DMS79 (cell line): Measurements from ENCODE around the gene APOL6.
"Not testable (repeated sequence)": the region's sequence is repeated elsewhere in the genome, so short reads cannot be mapped to it uniquely, and the experiment has no call there.

Experiments
- DNase-seq: peaks from one replicate; lab custom pipeline; 2025; lab: John Stamatoyannopoulos, UW

Gene APOL6

GRCh38 chr22:35637254-35637653, 11.0 kb upstream of the APOL6 start:
- DNase-seq, result no peak

- DNase-seq, result no peak
Measured at GRCh38 chr22:35638001-35638400, 10.2 kb upstream of the APOL6 start.

DNA sequence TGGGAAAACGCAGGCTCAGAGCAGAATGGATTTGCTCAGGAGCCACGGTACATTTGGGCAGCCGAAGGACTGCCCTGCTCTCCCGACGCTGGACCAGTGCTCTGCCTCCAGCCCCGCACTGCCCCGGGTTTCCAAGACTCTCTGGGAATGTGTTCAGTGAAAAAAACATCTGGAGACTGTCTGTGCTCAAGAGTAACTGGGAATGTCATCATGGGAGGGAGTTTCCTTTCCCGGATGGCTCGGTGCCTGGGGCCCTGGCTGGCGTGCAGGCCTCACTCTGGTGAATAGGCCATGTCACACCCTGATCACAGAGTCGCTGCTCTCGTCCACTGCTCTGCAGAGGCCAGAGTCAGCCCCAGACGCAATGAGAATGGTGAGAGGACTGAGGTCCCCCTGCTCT, 9.8 kb upstream of the APOL6 start:
- no peak for DNase-seq

DNA sequence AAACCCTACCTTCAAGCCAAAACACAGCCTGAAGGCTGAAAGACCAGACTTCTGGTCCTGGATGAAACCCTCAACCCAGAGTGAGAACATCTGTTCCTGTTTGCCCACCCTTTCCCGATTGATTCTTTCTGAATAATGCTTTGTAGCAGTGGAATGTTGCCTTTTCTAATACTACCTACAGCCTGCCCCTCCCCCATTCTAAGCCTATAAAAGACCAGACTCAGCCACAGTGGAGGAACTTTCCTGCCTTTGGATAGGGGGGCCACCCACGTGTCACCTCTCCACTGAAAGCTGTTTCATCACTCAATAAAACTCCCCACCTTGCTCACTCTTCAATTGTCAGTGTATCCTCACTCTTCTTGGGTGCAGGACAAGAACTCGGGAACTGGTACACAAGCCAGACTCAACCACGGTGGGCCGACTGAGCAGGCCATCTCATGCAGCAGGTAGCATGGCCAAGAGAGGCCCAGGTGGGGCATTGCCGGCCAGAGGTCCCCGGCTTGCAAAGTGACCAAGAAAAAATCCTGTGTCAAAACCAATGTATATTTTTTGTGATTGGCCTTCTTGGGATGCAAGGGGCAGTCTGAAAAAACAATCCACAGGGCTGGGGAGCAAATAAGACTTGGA, 6.6 kb upstream of the APOL6 start:
- no peak for DNase-seq

GRCh38 chr22:35642305-35642741, 5.9 kb upstream of the APOL6 start:
- no peak for DNase-seq

- no peak for DNase-seq
Measured at GRCh38 chr22:35643991-35644390, 4.3 kb upstream of the APOL6 start.

GRCh38 chr22:35645646-35646045, 2.6 kb upstream of the APOL6 start:
- no peak for DNase-seq

- DNase-seq, result no peak
Measured at GRCh38 chr22:35649026-35649553, 844 bp downstream of the APOL6 start.

DNA sequence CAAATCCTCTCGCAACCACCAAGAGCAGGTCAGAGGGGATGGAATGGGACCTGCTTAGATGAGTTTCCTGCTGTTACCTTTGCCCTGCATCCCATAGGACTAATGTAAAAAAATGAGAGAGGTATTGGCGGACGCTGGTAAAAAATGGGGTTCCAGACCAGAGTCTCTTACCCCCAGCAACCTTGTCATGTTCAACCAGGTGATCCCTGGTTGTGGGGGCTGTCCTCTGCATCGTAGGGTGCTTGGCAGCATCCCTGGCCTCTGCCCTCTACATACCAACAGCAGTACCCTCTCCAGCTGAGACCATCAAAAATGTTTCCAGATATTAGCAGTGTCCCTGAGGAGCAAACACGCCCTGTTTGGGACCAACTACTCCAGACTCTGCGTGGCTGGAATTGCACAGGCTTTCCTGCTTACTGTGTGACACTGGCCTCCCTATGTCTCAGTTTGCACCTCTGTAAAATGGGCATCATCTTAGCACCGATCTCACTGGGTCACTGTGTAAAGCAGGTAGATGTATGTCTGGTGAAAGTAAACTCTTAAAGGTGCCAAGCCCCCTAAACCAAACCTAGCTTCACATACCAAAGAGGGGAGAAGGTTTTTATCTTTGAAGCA, 1.5 kb downstream of the APOL6 start:
- no peak for DNase-seq

GRCh38 chr22:35651085-35651484, 2.8 kb downstream of the APOL6 start:
- DNase-seq, result no peak

DNA sequence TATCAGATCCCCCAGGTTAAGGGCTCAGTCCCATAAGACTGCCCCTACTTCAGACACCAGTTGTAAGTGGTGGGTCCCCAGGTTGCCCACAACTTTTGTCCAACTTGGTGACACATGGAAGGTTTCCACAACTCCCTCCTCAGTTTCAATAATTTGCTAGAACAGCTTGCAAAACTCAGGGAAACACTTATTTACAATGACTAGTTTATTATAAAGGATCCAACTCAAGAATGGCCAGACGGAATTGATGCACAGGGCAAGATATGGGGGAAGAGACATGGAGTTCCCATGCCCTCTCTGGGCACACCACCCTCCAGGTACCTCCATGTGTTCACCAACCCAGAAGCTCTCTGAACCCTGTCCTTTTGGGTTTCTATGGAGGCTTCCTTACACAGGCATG, 5.6 kb downstream of the APOL6 start:
- DNase-seq, result no peak

DNA sequence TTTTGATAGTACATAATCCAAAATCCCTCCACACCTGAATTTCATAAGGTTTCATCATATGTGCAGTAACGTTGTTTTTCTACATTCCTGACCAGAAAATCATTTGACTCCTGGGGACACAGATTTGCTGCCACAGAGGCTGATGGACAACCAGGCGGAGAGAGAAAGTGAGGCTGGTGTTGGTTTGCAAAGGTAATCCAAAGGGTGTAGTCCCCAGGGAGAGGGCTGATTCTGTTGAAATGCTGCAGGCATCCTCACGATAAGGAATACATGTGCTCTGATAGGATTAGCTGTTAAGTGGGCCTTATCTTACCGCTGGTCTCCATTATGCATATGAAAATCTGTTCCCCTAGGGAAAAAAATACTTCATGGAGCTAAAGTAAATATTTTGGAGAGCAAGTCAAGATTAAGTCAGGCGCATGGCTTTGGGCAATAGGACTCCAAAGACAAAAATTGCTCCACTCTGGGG, 8.1 kb downstream of the APOL6 start:
- DNase-seq, result no peak

DNA sequence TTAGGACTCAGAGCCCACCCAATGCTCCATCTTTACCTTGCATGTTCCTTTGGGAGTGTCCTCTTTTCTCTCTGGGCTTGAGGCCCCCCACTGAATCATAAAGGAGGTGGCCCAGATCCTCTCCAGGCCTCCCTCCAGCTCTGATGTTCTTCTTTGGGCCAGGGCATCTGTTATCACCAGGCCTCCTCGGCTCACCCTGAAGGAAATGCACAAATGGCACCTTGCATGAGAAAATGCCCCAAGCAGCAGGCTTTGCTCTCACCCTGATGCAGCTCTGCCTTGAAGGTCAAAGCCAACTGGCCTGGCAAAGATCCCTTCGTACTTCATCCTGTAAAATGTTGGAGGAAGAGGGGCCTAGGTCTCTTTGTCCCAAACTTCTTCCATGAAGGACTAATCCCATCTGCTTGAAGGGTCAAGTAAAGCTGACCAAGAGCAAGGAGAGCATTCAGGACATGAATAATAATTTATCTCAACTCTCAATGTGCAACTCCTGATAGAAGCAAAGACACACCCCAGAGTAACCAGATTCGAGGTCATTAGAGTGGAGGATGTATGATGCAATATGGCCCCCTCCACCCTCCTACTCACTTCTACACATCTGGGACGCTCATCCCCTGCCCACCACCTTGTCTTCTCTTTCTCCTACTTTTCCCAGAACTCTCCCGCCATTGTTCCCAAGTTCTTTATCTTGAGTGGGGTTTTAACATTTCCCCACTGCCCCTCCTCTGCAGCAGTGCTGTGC, 9.5 kb downstream of the APOL6 start:
- DNase-seq, result no peak

DNA sequence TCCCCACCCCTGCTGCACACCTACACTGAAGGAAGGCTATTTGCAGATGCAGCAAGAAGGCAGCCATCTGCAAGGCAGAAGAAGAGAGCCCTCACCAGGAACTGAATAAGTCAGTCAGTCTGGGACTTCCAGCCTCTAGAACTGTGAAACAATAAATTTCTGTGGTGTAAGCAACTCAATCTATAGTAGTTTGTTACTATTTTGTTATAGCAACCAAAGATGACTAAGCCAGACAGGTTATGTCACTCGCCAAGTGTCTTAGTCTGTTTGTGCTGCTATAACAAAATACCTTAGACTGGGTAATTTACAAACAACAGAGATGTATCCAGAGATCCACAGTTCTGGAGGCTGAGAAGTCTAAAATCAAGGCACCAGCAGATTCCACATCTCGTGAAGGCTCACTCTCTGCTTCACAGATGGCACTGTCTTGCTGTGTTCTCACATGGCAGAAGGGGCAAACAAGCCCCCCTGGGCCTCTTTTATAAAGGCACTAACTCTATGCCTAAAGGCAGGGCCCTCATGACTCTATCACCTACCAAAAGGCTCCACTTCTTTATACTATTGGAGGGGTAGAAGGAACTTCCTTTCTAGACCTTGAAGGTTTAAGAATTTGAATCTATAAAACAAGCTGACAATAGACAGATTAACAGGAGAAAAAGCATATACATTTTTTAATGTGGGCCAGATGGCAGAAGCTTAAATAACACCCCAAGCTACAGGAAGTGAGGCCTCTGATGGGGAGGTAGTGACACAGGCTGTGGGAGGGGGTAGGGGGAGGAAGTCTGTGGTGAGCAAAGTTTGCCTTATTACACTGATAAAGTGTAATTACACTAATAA, 12.3 kb downstream of the APOL6 start:
- no peak for DNase-seq

DNA sequence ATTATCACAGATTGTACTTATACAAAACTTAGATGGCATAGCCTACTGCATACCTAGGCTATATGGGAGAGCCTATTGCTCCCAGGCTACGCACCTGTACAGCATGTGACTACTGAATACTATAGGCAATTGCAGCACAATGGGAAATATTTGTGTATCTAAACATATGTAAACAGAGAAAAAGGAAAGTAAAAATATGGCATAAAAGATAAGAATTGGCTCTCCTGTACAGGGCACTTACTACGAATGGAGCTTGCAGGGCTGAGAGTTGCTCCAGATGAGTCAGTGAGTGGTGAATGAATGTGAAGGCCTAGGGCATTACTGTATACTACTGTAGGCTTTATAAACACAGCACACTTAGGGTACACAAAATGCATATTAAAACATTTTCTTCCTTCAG, 13.2 kb downstream of the APOL6 start:
- no peak for DNase-seq

GRCh38 chr22:35662914-35663313, 14.7 kb downstream of the APOL6 start:
- DNase-seq, result no peak

- DNase-seq, result no peak
Measured at GRCh38 chr22:35663371-35663770, 15.1 kb downstream of the APOL6 start.

GRCh38 chr22:35664955-35665587, 16.8 kb downstream of the APOL6 start:
- no peak for DNase-seq

GRCh38 chr22:35666699-35667098, 18.5 kb downstream of the APOL6 start:
- not testable (repeated sequence) for DNase-seq

- no peak for DNase-seq
Measured at GRCh38 chr22:35674335-35674734, 26.1 kb downstream of the APOL6 start.

DNA sequence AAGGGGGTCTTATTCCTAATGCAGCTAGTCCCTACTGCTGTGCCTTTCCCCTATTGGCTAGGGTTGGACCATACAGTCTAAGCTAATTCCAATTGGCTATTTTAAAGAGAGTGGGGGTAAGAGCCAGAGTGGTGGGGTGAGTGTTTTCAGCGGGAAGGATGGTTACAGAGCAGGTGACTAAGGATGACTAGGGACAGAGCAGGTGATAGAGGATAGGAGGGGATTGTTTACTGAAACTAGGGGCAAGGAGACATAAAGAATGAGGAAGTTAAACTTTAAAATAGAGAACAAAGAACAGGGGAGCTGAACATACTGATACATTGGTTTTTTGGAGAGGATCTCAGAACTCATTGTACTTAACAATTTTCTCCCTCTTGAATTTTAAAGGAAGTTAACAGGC, 27.8 kb downstream of the APOL6 start:
- DNase-seq, result not testable (repeated sequence)
